K562 (cell line): Measurements from ENCODE around the gene MIEF1. TPM values are rescaled to one million over a fixed set of nuclear protein-coding genes. Genes with fewer than 3 reads are reported as not detected.

Experiments used
- ARHGAP35 ChIP-seq: fragments of 450-650 bp; IDR thresholded peaks from 2 replicates; pipeline ENCODE4 v1.6.1; 2018; ENCODE audit not compliant: partially characterized antibody
- CEBPB ChIP-seq: fragments of 450-650 bp; IDR thresholded peaks from 2 replicates; pipeline ENCODE4 v1.6.1; 2016; ENCODE audit warnings: missing genetic modification characterization, missing compliant biosample characterization
- CHD2 ChIP-seq: IDR thresholded peaks from 2 replicates; pipeline ENCODE4 v1.6.1; 2011; ENCODE audit warnings: low read depth, low read length
- DACH1 ChIP-seq: fragments of 450-650 bp; IDR thresholded peaks from 2 replicates; pipeline ENCODE4 v1.6.1; 2018; ENCODE audit not compliant: partially characterized antibody
- E4F1 ChIP-seq: fragments of 250-450 bp; sonication (Bioruptor Pico); IDR thresholded peaks from 2 replicates; pipeline ENCODE4 v1.5.0; 2021; ENCODE audit warnings: mild to moderate bottlenecking, borderline replicate concordance
- GTF2A2 ChIP-seq: IDR thresholded peaks from 2 replicates; pipeline ENCODE4 v1.6.1; 2016; ENCODE audit warnings: mild to moderate bottlenecking, missing genetic modification characterization, missing compliant biosample characterization
- HDAC2 ChIP-seq: fragments of 450-650 bp; IDR thresholded peaks from 2 replicates; pipeline ENCODE4 v1.6.1; 2016; ENCODE audit warnings: mild to moderate bottlenecking
- HNRNPK ChIP-seq: fragments of 200-400 bp; formaldehyde crosslinking; IDR thresholded peaks from one replicate; pipeline ENCODE4 v1.6.1; 2018; ENCODE audit warnings: mild to moderate bottlenecking, low read depth, low read length; ENCODE audit not compliant: poor library complexity, severe bottlenecking
- ILF3 ChIP-seq: fragments of 450-650 bp; IDR thresholded peaks from 2 replicates; pipeline ENCODE4 v1.6.1; 2018; ENCODE audit warnings: antibody characterized with exemption, mild to moderate bottlenecking, moderate library complexity, borderline replicate concordance
- MAFG ChIP-seq: fragments of 450-650 bp; conservative IDR thresholded peaks from 2 replicates; pipeline ENCODE4 v1.6.1; 2016; ENCODE audit warnings: missing genetic modification characterization, missing compliant biosample characterization
- MIER1 ChIP-seq: fragments of 450-650 bp; IDR thresholded peaks from 2 replicates; pipeline ENCODE4 v1.6.1; 2016; ENCODE audit warnings: antibody characterized with exemption, mild to moderate bottlenecking, low read depth
- MLLT1 ChIP-seq, 2 experiments: fragments of 450-650 bp; IDR thresholded peaks; 2 replicates each; pipeline ENCODE4 v1.6.1; 2016
- MYBL2 ChIP-seq, 2 experiments: fragments of 450-650 bp in 1 of 2; sonication (generic) in 1 of 2; formaldehyde crosslinking in 1 of 2; IDR thresholded peaks; 2 replicates each; pipeline versions ENCODE4 v1.6.1 to v1.8.1; 2017 to 2022; ENCODE audit warnings: borderline replicate concordance in 1 of 2, inconsistent platforms in 1 of 2, low read depth in 1 of 2, mild to moderate bottlenecking in 1 of 2, missing genetic modification reagents in 1 of 2, moderate library complexity in 1 of 2
- PHF20 ChIP-seq: fragments of 450-650 bp; IDR thresholded peaks from 2 replicates; pipeline ENCODE4 v1.6.1; 2018; ENCODE audit not compliant: partially characterized antibody
- PTTG1 ChIP-seq: fragments of 450-650 bp; IDR thresholded peaks from 2 replicates; pipeline ENCODE4 v1.6.1; 2016; ENCODE audit warnings: low read depth, mild to moderate bottlenecking, missing genetic modification characterization, missing compliant biosample characterization
- ZKSCAN3 ChIP-seq: fragments of 250-450 bp; sonication (Bioruptor Pico); IDR thresholded peaks from 2 replicates; pipeline ENCODE4 v1.4.0; 2020
- ZNF124 ChIP-seq: sonication (generic); formaldehyde crosslinking; IDR thresholded peaks from 2 replicates; pipeline ENCODE4 v1.8.1; 2022; ENCODE audit warnings: missing genetic modification reagents
- ZNF23 ChIP-seq: fragments of 250-450 bp; sonication (Bioruptor Pico); IDR thresholded peaks from 2 replicates; pipeline ENCODE4 v1.4.0; 2020; ENCODE audit warnings: mild to moderate bottlenecking
- ZNF311 ChIP-seq: fragments of 250-450 bp; sonication (Bioruptor Pico); IDR thresholded peaks from 2 replicates; pipeline ENCODE4 v1.4.0; 2020; ENCODE audit warnings: mild to moderate bottlenecking, moderate library complexity
- ZNF507 ChIP-seq: conservative IDR thresholded peaks from 2 replicates; pipeline ENCODE4 v1.6.1; 2017; ENCODE audit warnings: missing genetic modification characterization, missing compliant biosample characterization
- ZNF57 ChIP-seq: fragments of 450-650 bp; formaldehyde crosslinking; IDR thresholded peaks from 2 replicates; pipeline ENCODE4 v1.4.0; 2020; ENCODE audit warnings: mild to moderate bottlenecking, moderate library complexity
- polyA plus RNA-seq, 8 experiments: library from polyadenylated mRNA; depleted of rRNA in 4 of 8; stranded (reverse) in 5 of 8; unstranded in 3 of 8; fragments of >200 nt; fragmentation: Nextera tagmentation in 2 of 8; fragmentation: Illumina TruSeq in 1 of 8; extraction: Ambion mirVana in 2 of 8; extraction: Trizol in 1 of 8; gene quantifications; 2 replicates each; pipeline versions ENCODE4 v1.2.1 to v1.2.3, GENCODE V29; 2011 to 2014; ENCODE audit warnings: inconsistent platforms in 1 of 8, missing spikeins in 1 of 8
- total RNA-seq, 7 experiments: library from RNA; depleted of rRNA in 6 of 7; stranded (reverse); fragments of >200 nt in 6 of 7; fragmentation: Illumina TruSeq in 2 of 7; extraction: Trizol in 2 of 7; gene quantifications; 2 replicates each; pipeline versions ENCODE4 v1.2.1 to v1.2.3, GENCODE V29; 2011 to 2021; ENCODE audit warnings: low replicate concordance in 1 of 7
- TF ChIP-seq, protein P1 (sequence below): sonication (generic); formaldehyde crosslinking; IDR thresholded peaks from 2 replicates; pipeline ENCODE4 v1.8.1; 2022; ENCODE audit warnings: missing genetic modification reagents

Gene MIEF1
- total and polyA plus RNA-seq, 9 of the 15 experiments (the other 6 are each of a cell fraction or from before 2014, with no cell fraction given), result 10.9 to 51.8 (median 25.5) TPM

- TF ChIP-seq DACH1 (no peak), E4F1 (CRISPR knock-in tag) (no peak), ARHGAP35 (no peak), CHD2 (no peak), ZNF311 (no peak), HDAC2 (no peak), ZNF124 (no peak), HNRNPK (no peak), MLLT1 (IDR thresholded peaks at IDR 0.05) (no peak), PTTG1 (tag) (no peak), MYBL2 (IDR thresholded peaks at IDR 0.05; ENCODE audit: low read depth) (no peak), MYBL2 (CRISPR knock-in tag; IDR thresholded peaks at IDR 0.05; ENCODE audit: borderline replicate concordance) (no peak), ZNF23 (CRISPR knock-in tag) (no peak), GTF2A2 (tag) (no peak), MIER1 (no peak), ZKSCAN3 (CRISPR knock-in tag) (no peak), ZNF57 (CRISPR knock-in tag) (no peak), ILF3 (no peak), MAFG (no peak), CEBPB (tag) (peak; percentile 93), ZNF507 (no peak), PHF20 (peak; percentile 34)
- TF ChIP-seq, protein P1, sequence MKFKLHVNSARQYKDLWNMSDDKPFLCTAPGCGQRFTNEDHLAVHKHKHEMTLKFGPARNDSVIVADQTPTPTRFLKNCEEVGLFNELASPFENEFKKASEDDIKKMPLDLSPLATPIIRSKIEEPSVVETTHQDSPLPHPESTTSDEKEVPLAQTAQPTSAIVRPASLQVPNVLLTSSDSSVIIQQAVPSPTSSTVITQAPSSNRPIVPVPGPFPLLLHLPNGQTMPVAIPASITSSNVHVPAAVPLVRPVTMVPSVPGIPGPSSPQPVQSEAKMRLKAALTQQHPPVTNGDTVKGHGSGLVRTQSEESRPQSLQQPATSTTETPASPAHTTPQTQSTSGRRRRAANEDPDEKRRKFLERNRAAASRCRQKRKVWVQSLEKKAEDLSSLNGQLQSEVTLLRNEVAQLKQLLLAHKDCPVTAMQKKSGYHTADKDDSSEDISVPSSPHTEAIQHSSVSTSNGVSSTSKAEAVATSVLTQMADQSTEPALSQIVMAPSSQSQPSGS (CRISPR knock-in tag), result no peak
These were observed 30.4 kb downstream of the MIEF1 start, which contains the start of gene RPS19BP1 (continued) for GRCh38 chr22:39532215-39533073.
